Measurements from ENCODE around the gene SELENOI. TPM values are rescaled to one million over a fixed set of nuclear protein-coding genes. Genes with fewer than 3 reads are reported as not detected.
"Not testable (repeated sequence)": the region's sequence is repeated elsewhere in the genome, so short reads cannot be mapped to it uniquely, and the experiment has no call there.

SELENOI gene
- total RNA-seq, 1 experiment from 2014 or later, result 19.0 TPM

DNA sequence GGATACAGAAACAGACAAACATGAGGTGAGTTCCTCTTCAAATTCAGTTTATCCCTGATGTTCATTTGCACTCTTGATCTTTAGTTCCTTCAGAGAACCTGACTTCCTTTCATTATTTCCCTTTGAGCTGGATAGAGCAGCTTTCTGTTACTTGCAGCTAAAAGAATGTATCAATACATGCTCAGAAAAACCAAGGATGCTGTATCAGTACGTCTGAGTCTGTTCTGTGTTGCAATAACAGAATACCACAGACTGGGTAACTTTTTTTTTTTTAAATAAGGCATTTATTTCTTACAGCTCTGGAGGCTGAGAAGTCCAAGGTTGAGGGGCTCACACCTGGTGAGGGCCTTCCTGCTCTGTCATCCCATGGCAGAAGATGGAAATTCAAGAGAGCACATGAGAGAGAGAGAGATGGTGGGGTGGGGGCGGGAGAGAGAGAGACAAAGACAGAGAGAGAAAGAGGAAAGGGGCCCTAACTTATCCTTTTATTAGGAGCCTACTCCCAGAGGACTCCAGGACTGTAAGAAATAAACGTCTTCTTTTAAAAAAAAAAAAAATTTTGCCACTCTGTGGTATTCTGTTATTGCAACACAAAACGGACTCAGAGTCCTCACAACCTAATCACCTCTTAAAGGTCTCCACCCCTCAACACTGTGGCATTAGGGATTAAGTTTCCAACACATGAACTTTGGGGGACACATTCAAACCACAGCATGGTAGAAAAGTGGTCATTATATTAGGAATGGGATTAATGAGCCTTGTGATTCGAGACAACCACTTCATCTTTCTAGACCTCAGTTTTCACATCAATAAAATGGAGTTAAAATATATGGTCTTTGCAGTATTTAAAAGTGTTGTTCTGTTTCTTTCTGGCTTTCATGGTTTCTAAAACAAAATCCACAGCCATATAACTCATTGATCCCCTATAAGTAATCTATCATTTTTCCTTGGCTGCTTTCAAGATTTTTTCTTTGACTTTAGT is 18.4 kb upstream of the SELENOI start:
- no peak for DNase-seq (ENCODE audit: low read depth)

DNA sequence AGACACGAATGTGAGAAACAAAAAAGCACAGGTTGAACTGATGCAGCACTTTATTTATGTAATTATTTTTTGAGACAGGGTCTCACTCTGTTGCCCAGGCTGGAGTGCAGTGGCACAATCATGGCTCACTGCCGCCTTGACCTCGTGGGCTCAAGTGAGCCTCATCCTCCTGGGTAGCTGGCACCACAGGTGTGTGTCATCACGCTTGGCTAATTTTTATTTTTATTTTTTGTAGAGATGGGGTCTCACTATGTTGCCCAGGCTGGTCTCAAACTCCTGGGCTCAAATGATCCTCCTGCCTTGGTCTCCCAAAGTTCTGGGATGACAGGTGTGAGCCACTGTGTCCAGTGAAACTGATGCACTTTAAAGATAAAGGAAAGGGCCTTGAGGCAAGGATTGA is 16.9 kb upstream of the SELENOI start:
- DNase-seq (ENCODE audit: low read depth), result not testable (repeated sequence)

DNA sequence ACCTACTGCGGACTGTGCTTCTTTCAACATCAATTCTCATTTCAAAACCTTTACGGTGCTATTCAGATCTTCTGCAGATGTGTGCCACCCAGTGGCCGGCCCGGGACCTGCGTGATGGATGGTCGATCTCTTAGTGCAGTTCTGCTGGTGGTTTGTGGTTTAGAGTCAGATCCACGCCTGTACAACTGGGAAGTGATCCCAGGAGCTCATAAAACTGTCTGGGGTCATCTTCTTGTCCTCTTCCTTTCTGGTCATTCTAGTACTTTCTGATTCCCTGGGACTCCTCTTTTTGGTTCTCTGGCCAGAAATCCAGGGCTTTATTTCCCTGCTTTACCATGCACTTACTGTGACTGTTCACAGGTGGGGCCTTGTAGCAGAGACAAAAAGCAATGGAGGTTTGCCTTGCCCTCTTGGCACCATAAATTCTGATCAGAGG is 15.8 kb upstream of the SELENOI start:
- peak; percentile 83 for DNase-seq (ENCODE audit: low read depth)

- DNase-seq (ENCODE audit: low read depth), result no peak
These were observed 15.3 kb upstream of the SELENOI start for GRCh38 chr2:26330604-26331003.

GRCh38 chr2:26331321-26331720 is 14.6 kb upstream of the SELENOI start:
- DNase-seq (ENCODE audit: low read depth), result not testable (repeated sequence)

- DNase-seq (ENCODE audit: low read depth), result no peak
These were observed 12.7 kb upstream of the SELENOI start for GRCh38 chr2:26333293-26333692.

- DNase-seq (ENCODE audit: low read depth), result no peak
These were observed 10.7 kb upstream of the SELENOI start for GRCh38 chr2:26335231-26335630.

DNA sequence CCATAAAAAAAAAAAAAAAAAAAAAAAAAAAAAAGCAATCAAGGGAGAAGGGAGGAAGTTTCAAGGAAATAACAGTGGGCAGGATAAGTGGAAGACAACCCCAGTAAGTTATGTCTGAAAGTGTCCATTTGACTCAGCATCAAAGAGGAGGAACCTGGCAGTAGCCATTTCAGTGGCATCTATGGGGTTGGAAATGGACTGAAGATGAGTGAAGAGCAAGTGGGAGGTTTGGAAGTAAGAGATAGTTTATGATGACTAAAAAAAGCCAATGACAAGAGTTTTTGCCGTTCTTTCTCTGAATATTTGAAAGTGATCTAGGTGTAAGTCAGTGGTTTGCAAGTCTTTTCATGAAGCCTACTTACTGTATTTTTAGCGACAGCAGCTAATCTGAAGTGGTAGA is 9.2 kb upstream of the SELENOI start:
- no peak for DNase-seq (ENCODE audit: low read depth)

DNA sequence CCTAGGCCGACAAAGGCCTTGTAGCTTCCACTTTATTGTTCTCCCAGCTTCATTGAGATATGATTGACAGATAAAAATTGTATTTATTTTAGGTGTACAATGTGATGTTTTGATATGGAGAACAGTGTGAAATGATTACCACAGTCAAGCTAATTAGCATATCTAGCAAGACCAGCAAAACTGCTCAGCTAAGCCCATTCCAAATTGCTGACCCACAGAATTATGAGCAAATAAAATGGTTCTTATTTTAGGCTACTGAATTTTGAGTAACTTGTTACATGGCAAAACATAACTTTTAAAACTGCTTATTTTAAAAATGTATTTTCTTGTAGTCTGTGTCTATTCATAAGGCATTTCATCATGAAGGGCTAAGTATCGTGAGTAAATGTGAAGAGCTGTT is 8.6 kb upstream of the SELENOI start:
- DNase-seq (ENCODE audit: low read depth), result no peak

DNA sequence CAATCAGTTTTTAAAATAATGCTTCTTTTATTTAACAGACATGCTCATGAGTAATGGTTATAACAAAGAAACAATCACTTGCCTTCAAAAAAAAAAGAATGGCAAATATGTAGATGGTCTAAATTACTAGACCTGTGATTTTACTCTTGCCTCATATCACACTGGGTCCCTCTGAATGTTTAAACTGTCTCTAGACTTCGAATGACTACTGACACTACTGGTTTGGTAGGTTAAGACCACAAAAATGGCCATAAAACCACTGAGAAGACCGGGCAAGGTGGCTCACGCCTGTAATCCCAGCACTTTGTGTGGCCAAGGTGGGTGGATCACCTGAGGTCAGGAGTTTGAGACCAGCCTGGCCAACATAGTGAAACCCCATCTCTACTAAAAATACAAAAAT is 5.1 kb upstream of the SELENOI start:
- DNase-seq (ENCODE audit: low read depth), result no peak

- DNase-seq (ENCODE audit: low read depth), result peak; percentile 53
These were observed 1.2 kb upstream of the SELENOI start for GRCh38 chr2:26344581-26345282.

- DNase-seq (ENCODE audit: low read depth), result no peak
These were observed 729 bp upstream of the SELENOI start for GRCh38 chr2:26345283-26345544.

- DNase-seq (ENCODE audit: low read depth), result peak; percentile 20
These were observed 611 bp downstream of the SELENOI start, which contains the start of gene ADGRF3 for GRCh38 chr2:26346454-26347053. ADGRF3 (minus strand) TSS chr2:26346789; CDS start chr2:26346234, 555 bp downstream.

- DNase-seq (ENCODE audit: low read depth), result no peak
These were observed 1.4 kb downstream of the SELENOI start for GRCh38 chr2:26347286-26347865.

DNA sequence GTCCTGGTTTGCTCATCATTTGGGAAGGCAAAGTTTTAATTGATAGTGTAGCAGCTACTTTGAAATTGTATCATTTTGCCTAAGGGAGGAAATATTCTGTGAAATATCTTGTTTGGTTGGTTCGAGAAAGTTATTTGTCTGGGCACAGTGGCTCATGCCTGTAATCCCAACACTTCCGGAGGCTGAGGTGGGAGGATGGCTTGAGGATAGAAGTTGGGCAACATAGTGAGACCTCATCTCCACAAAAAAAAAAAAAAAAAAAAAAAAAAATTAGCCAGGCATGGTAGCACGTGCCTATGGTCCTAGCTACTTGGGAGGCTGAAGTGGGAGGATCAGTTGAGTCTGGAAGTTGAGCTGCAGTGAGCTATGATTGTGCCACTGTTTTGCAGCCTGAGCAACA is 3.7 kb downstream of the SELENOI start:
- no peak for DNase-seq (ENCODE audit: low read depth)

GRCh38 chr2:26351375-26352090 is 5.6 kb downstream of the SELENOI start:
- no peak for DNase-seq (ENCODE audit: low read depth)

- DNase-seq (ENCODE audit: low read depth), result peak; percentile 70
These were observed 6.9 kb downstream of the SELENOI start for GRCh38 chr2:26352892-26353291.

DNA sequence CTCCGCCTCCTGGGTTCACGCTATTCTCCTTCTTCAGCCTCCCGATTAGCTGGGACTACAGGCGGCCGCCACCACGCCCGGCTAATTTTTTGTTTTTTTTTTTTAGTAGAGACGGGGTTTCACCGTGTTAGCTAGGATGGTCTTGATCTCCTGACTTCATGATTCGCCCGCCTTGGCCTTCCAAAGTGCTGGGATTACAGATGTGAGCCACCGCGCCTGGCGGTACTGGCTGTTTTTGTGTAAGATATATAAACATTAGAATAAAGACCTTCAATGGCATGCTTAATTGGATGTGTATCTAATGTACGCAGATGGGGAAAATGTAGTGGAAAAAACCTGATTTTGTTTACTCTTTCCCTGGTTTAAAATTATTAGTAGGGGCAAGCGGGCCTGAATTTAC is 8.5 kb downstream of the SELENOI start:
- not testable (repeated sequence) for DNase-seq (ENCODE audit: low read depth)

- peak; percentile 92 for DNase-seq (ENCODE audit: low read depth)
These were observed 9.4 kb downstream of the SELENOI start for GRCh38 chr2:26355038-26355995.

GRCh38 chr2:26356111-26356510 is 10.2 kb downstream of the SELENOI start:
- DNase-seq (ENCODE audit: low read depth), result no peak
